Left cardiac atrium (tissue), 4 donors: ENCODE results near the gene CACNA1D. TPM values are rescaled to one million over a fixed set of nuclear protein-coding genes. Genes with fewer than 3 reads are reported as not detected.

Source experiments
- ATAC-seq, 2 donors: fragments of 200-7000 bp; cut with Tn5 transposase; one replicate each; pipeline ENCODE4 v1.9.1; 2020; ENCODE audit warnings: mild to moderate bottlenecking in 2 of 2, moderate library complexity in 2 of 2
- DNase-seq: peaks from one replicate; pipeline ENCODE4 v3.0.0-alpha.2; 2020
- intact Hi-C, 2 donors: fragments of 100-400 bp; cut with DNase I; formaldehyde crosslinking; loops; one replicate each; pipeline versions ENCODE4 v1.14.1 to v1.15.1; 2022 to 2023
- total RNA-seq, 2 donors: library from RNA; stranded (reverse); fragmentation: NEBNext Ultra II Directional; extraction: Animal tissue kit (Norgen Biotek cat#: 25700); gene quantifications; one replicate each; pipeline ENCODE4 v1.2.1, GENCODE V29; 2021
- donor health status: DM: no; HTN: yes; CAD: no.
- donor health status: DM: no; HTN: yes; CAD: no; lungs with severe emphysema.
- donor health status: DM: yes; HTN: yes; CAD: no.
- donor health status: Dilated cardiomyopathy.

Gene CACNA1D
- total RNA-seq, 2 donors from 2014 or later = 2.4 to 6.9 TPM

GRCh38 chr3:53516339-53516738 lies 21.9 kb downstream of the CACNA1D start:
- intact Hi-C loops = no loop called here
- DNase-seq (no peak), ATAC-seq (no peak)

GRCh38 chr3:53518495-53518981 lies 24.1 kb downstream of the CACNA1D start:
- intact Hi-C loops = no loop called here
- ATAC-seq = peak; percentile 41 to 81
- DNase-seq = no peak

- intact Hi-C loops = no loop called here
Observed at GRCh38 chr3:53519065-53519709, 24.8 kb downstream of the CACNA1D start.

GRCh38 chr3:53523346-53523745 lies 28.9 kb downstream of the CACNA1D start:
- ATAC-seq (no peak), DNase-seq (no peak)
- intact Hi-C loops = no loop called here

More at GRCh38 chr3:53519065-53519709, 24.8 kb downstream of the CACNA1D start:
- ATAC-seq (no peak), DNase-seq (no peak)

GRCh38 chr3:53524566-53524965 lies 30.2 kb downstream of the CACNA1D start:
- ATAC-seq = no peak

GRCh38 chr3:53525765-53526703 lies 31.6 kb downstream of the CACNA1D start:
- ATAC-seq (peak; percentile 41 to 79), DNase-seq (peak; percentile 41)
- intact Hi-C loops = no loop called here

More at GRCh38 chr3:53524566-53524965, 30.2 kb downstream of the CACNA1D start:
- intact Hi-C loops = no loop called here
- DNase-seq = no peak

- DNase-seq = no peak
- intact Hi-C loops = no loop called here
- ATAC-seq = no peak
Observed at GRCh38 chr3:53526704-53527055, 32.3 kb downstream of the CACNA1D start.

GRCh38 chr3:53530205-53530604 lies 35.8 kb downstream of the CACNA1D start:
- DNase-seq = no peak
- intact Hi-C loops = no loop called here
- no peak for ATAC-seq

GRCh38 chr3:53531749-53532148 lies 37.3 kb downstream of the CACNA1D start:
- ATAC-seq (no peak), DNase-seq (no peak)
- intact Hi-C loops = no loop called here

GRCh38 chr3:53533472-53533871 lies 39.1 kb downstream of the CACNA1D start:
- no peak for ATAC-seq
- intact Hi-C loops = no loop called here

GRCh38 chr3:53534216-53534615 lies 39.8 kb downstream of the CACNA1D start:
- ATAC-seq (no peak), DNase-seq (no peak)
- intact Hi-C loops = no loop called here

More at GRCh38 chr3:53533472-53533871, 39.1 kb downstream of the CACNA1D start:
- DNase-seq = no peak

- DNase-seq (no peak), ATAC-seq (no peak)
- intact Hi-C loops = no loop called here
Observed at GRCh38 chr3:53534676-53535400, 40.4 kb downstream of the CACNA1D start.

GRCh38 chr3:53536282-53536681 lies 41.9 kb downstream of the CACNA1D start:
- DNase-seq (no peak), ATAC-seq (no peak)
- intact Hi-C loops = no loop called here

GRCh38 chr3:53544357-53544756 lies 49.9 kb downstream of the CACNA1D start:
- no peak for ATAC-seq
- intact Hi-C loops = no loop called here
- DNase-seq = no peak

- ATAC-seq (no peak), DNase-seq (no peak)
- intact Hi-C loops = no loop called here
Observed at GRCh38 chr3:53545310-53545995, 51.0 kb downstream of the CACNA1D start.

GRCh38 chr3:53545996-53546359 lies 51.6 kb downstream of the CACNA1D start:
- ATAC-seq (no peak), DNase-seq (no peak)
- intact Hi-C loops = no loop called here

GRCh38 chr3:53547327-53547726 lies 52.9 kb downstream of the CACNA1D start:
- no peak for ATAC-seq
- no peak for DNase-seq
- intact Hi-C loops = no loop called here

GRCh38 chr3:53550005-53550620 lies 55.7 kb downstream of the CACNA1D start:
- ATAC-seq (no peak), DNase-seq (no peak)
- intact Hi-C loops = no loop called here

GRCh38 chr3:53551324-53551723 lies 56.9 kb downstream of the CACNA1D start:
- intact Hi-C loops = no loop called here
- ATAC-seq (no peak), DNase-seq (no peak)
